PC-3 (cell line): ENCODE results near the gene LAMA2. TPM values are rescaled to one million over a fixed set of nuclear protein-coding genes. Genes with fewer than 3 reads are reported as not detected.

Experiments used
- ATAC-seq: fragments of 200-7000 bp; cut with Tn5 transposase; 2 replicates; pipeline ENCODE4 v1.9.1; 2020; ENCODE audit warnings: mild to moderate bottlenecking, moderate library complexity
- BruUV-seq: library from RNA; stranded (reverse); fragments of 400-500 nt; replicated peaks from 2 replicates; lab custom pipeline; 2021; lab: Mats Ljungman, UMichigan
- CTCF ChIA-PET: fragments of 300-600 bp; sonication (Branson Sonifier 250); formaldehyde crosslinking; loops from one replicate; lab custom pipeline; 2022; ENCODE audit warnings: antibody characterized with exemption; lab: Charles Lee
- POLR2A ChIA-PET: fragments of 300-600 bp; sonication (Branson Sonifier 250); formaldehyde crosslinking; loops from one replicate; lab custom pipeline; 2022; ENCODE audit warnings: antibody characterized with exemption; ENCODE audit not compliant: unreplicated experiment; lab: Charles Lee
- DNase-seq: peaks from one replicate; pipeline ENCODE4 v3.0.0-alpha.2; 2015
- H2AFZ ChIP-seq: fragments of 300-600 bp; sonication (generic); 2 replicates; pipeline ENCODE4 v1.6.0; 2016; ENCODE audit warnings: antibody characterized with exemption, low read length
- H3F3A ChIP-seq: fragments of 300-600 bp; sonication (generic); one replicate; pipeline ENCODE4 v1.6.0; 2017; ENCODE audit warnings: antibody characterized with exemption, low read length, control low read depth, mild to moderate bottlenecking; ENCODE audit not compliant: unreplicated experiment
- H3K27ac ChIP-seq: fragments of 300-600 bp; sonication (generic); 2 replicates; pipeline ENCODE4 v1.5.1; 2016; ENCODE audit warnings: mild to moderate bottlenecking, low read length
- H3K27me3 ChIP-seq: fragments of 300-600 bp; sonication (generic); 2 replicates; pipeline ENCODE4 v1.6.1; 2016; ENCODE audit warnings: low read length, mixed read lengths
- H3K36me3 ChIP-seq: fragments of 300-600 bp; sonication (generic); 2 replicates; pipeline ENCODE4 v1.6.1; 2016; ENCODE audit warnings: low read depth, mixed run types, low read length, mixed read lengths
- H3K4me1 ChIP-seq: fragments of 300-600 bp; sonication (generic); 2 replicates; pipeline ENCODE4 v1.5.1; 2016; ENCODE audit warnings: low read length; ENCODE audit not compliant: insufficient read depth
- H3K4me2 ChIP-seq: fragments of 300-600 bp; sonication (generic); 2 replicates; pipeline ENCODE4 v1.6.0; 2016; ENCODE audit warnings: low read length
- H3K4me3 ChIP-seq: fragments of 300-600 bp; sonication (generic); 2 replicates; pipeline ENCODE4 v1.5.1; 2016; ENCODE audit warnings: mild to moderate bottlenecking, low read length, mixed read lengths
- H3K79me2 ChIP-seq: fragments of 300-600 bp; sonication (generic); 2 replicates; pipeline ENCODE4 v1.6.1; 2017; ENCODE audit warnings: low read length, mixed read lengths
- H3K9ac ChIP-seq: fragments of 300-600 bp; sonication (generic); 2 replicates; pipeline ENCODE4 v1.6.0; 2016; ENCODE audit warnings: mild to moderate bottlenecking, low read length
- H3K9me2 ChIP-seq: fragments of 300-600 bp; sonication (generic); replicated peaks from 2 replicates; pipeline ENCODE4 v1.6.1; 2016; ENCODE audit warnings: mixed run types, low read length, mixed read lengths
- H3K9me3 ChIP-seq: fragments of 300-600 bp; sonication (generic); 2 replicates; pipeline ENCODE4 v1.6.1; 2016; ENCODE audit warnings: low read length, mixed read lengths
- H4K20me1 ChIP-seq: fragments of 300-600 bp; sonication (generic); 2 replicates; pipeline ENCODE4 v1.6.1; 2016; ENCODE audit warnings: low read length, mixed read lengths
- CTCF ChIP-seq: fragments of 300-600 bp; sonication (generic); conservative IDR thresholded peaks from 2 replicates; pipeline ENCODE4 v1.5.1; 2017; ENCODE audit warnings: antibody characterized with exemption, low read depth, mild to moderate bottlenecking, low read length
- EZH2 ChIP-seq: fragments of 300-600 bp; sonication (generic); IDR thresholded peaks from one replicate; pipeline ENCODE4 v1.6.1; 2017; ENCODE audit warnings: antibody characterized with exemption, mild to moderate bottlenecking, low read length; ENCODE audit not compliant: unreplicated experiment
- EZH2phosphoT487 ChIP-seq: fragments of 300-600 bp; sonication (generic); IDR thresholded peaks from 2 replicates; pipeline ENCODE4 v1.6.1; 2018; ENCODE audit warnings: mild to moderate bottlenecking, antibody characterized with exemption, low read length, borderline replicate concordance
- intact Hi-C: fragments of 100-400 bp; cut with micrococcal nuclease; formaldehyde crosslinking; loops from 2 replicates; pipeline ENCODE4 v1.9.0; 2023
- total RNA-seq: library from RNA; depleted of rRNA; stranded (reverse); fragments of >200 nt; gene quantifications from 2 replicates; pipeline ENCODE4 v1.2.3, GENCODE V29; 2014

Gene LAMA2
- total RNA-seq, 1 experiment from 2014 or later, result 0.22 TPM

DNA sequence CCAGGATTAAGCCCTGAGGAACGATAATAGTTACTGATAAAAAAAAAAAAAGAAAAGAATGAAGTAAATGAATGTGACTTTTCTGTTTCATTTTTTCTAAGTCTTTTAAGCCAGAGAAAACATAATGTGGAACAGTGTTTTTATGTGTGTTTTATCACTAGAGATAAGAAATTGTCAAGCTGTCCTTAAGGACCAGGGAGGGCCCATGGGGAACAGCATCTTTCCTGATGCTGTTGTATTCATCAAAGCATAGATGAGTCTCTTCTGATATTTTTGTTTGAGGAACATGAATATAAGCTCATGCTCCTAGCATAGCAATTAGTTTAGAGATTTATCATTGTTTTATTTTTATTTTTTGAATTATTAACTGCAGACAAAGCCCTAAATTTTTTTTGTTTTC, 150.2 kb downstream of the LAMA2 start:
- no peak overlapping the region for H3K9ac ChIP-seq
- BruUV-seq, result no TSS peak
- intact Hi-C loops, result no loop called here
- TF ChIP-seq CTCF (no peak), EZH2phosphoT487 (no peak), EZH2 (no peak)
- no peaks in the 10 kb centered on the region for H3K36me3 ChIP-seq
- H3K27ac ChIP-seq, result no peak overlapping the region
- H3F3A ChIP-seq, result no peaks in the 10 kb centered on the region
- DNase-seq, result no peak
- ChIA-PET POLR2A (no interaction called here), CTCF (interaction anchor here (0.7 kb wide), 1 partner anchor 16 kb away, joined by 4 read pairs; no protein-coding TSS in a partner anchor)
- no peaks in the 10 kb centered on the region for H3K9me2 ChIP-seq
- no peaks in the 10 kb centered on the region for H3K27me3 ChIP-seq
- no peaks in the 10 kb centered on the region for H3K4me1 ChIP-seq
- no peaks in the 10 kb centered on the region for H3K79me2 ChIP-seq
- no peaks in the 10 kb centered on the region for H4K20me1 ChIP-seq
- H3K4me3 ChIP-seq, result no peak overlapping the region
- H3K4me2 ChIP-seq, result no peak overlapping the region
- H2AFZ ChIP-seq, result no peak overlapping the region
- no peak for ATAC-seq
- H3K9me3 ChIP-seq, result no peaks in the 10 kb centered on the region

DNA sequence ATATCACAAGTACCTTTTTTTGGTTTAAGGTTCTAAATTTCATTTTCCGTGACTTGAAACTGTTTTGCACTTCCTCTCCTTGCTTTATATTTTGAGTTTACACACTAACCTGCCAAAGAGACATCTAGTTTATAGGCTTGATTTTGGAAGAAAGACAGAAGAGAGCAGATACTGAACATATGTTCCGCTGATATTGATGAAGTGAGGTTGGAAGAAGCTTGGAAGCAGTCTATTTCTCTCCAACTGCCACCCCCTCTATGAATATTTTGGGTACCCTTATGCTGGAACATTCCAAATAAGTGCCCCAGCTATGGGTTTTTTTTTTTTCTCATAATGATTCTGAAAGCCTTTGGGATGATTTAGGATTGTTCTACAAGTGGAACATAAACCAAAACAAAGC, 150.6 kb downstream of the LAMA2 start:
- H3K4me2 ChIP-seq, result no peak overlapping the region
- no peaks in the 10 kb centered on the region for H3K27me3 ChIP-seq
- H3K9me3 ChIP-seq, result no peaks in the 10 kb centered on the region
- no peak overlapping the region for H3K27ac ChIP-seq
- no TSS peak for BruUV-seq
- no peaks in the 10 kb centered on the region for H3F3A ChIP-seq
- CTCF ChIA-PET, result interaction anchor here (0.7 kb wide), 1 partner anchor 17 kb away, joined by 4 read pairs; no protein-coding TSS in a partner anchor
- H3K79me2 ChIP-seq, result no peaks in the 10 kb centered on the region
- TF ChIP-seq EZH2phosphoT487 (no peak), CTCF (no peak), EZH2 (no peak)
- H3K4me3 ChIP-seq, result no peak overlapping the region
- intact Hi-C loops, result no loop called here
- ATAC-seq (no peak), DNase-seq (no peak)
- H3K9ac ChIP-seq, result no peak overlapping the region
- POLR2A ChIA-PET, result no interaction called here
- H4K20me1 ChIP-seq, result no peaks in the 10 kb centered on the region
- H3K9me2 ChIP-seq, result no peaks in the 10 kb centered on the region
- no peak overlapping the region for H2AFZ ChIP-seq
- H3K36me3 ChIP-seq, result no peaks in the 10 kb centered on the region
- no peaks in the 10 kb centered on the region for H3K4me1 ChIP-seq

DNA sequence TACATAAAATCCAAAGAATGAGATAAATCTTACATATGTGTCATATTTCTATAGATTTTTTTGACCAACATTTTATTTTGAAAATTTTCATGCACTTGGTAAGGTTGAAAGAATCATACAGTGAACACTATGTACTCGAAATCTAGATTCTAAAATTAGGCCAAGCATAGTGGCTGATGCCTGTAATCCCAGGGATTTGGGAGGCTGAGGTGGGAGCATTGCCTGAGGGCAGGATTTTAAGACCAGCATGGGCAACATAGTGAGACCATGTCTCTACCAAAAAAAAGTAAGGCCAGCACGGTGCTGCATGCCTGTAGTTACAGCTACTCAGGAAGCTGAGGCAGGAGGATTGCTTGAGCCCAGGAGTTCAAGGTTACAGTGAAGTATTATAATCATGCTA, 158.6 kb downstream of the LAMA2 start:
- Histone ChIP-seq H2AFZ (no peak overlapping the region), H3K9ac (no peak overlapping the region), H3K36me3 (no peaks in the 10 kb centered on the region), H3F3A (no peaks in the 10 kb centered on the region), H3K27me3 (no peaks in the 10 kb centered on the region), H3K79me2 (no peaks in the 10 kb centered on the region), H3K4me2 (no peak overlapping the region), H3K9me3 (no peaks in the 10 kb centered on the region), H3K27ac (no peak overlapping the region), H4K20me1 (no peaks in the 10 kb centered on the region), H3K4me3 (no peak overlapping the region), H3K4me1 (no peaks in the 10 kb centered on the region), H3K9me2 (no peaks in the 10 kb centered on the region)
- ChIA-PET POLR2A (no interaction called here), CTCF (no interaction called here)
- ATAC-seq, result no peak
- TF ChIP-seq CTCF (no peak), EZH2phosphoT487 (no peak), EZH2 (no peak)
- intact Hi-C loops, result no loop called here
- BruUV-seq, result no TSS peak
- DNase-seq, result no peak
